ENCODE measurements around the gene MGRN1.

Gene MGRN1

GRCh38 chr16:4614571-4615383, 9.8 kb upstream of the MGRN1 start, which contains the start of gene UBALD1 (continued):
- TF ChIP-seq GLIS2 (tag by site-specific recombination; IDR thresholded peaks at IDR 0.05): peak; percentile 95
- TF ChIP-seq AEBP2 (tag by site-specific recombination; IDR thresholded peaks at IDR 0.05; ENCODE audit: borderline replicate concordance): no peak
- peak; percentile 52; the same call in 1 of the 2 replicates for TF ChIP-seq ZNF394 (tag by site-specific recombination; IDR thresholded peaks at IDR 0.05; ENCODE audit: borderline replicate concordance)
- no peak; the same call in 1 of the 2 replicates for TF ChIP-seq ZNF704 (tag by site-specific recombination; IDR thresholded peaks at IDR 0.05)
- peak; percentile 100 for TF ChIP-seq ZBTB8A (tag by site-specific recombination; IDR thresholded peaks at IDR 0.05)
- peak; percentile 94 for TF ChIP-seq ZBTB17 (tag by site-specific recombination; IDR thresholded peaks at IDR 0.05)
- no peak for TF ChIP-seq ZNF138 (tag by site-specific recombination; IDR thresholded peaks at IDR 0.05; ENCODE audit: borderline replicate concordance)
- TF ChIP-seq HIC1 (tag by site-specific recombination; IDR thresholded peaks at IDR 0.05): peak; percentile 99
- TF ChIP-seq ZNF341 (tag by site-specific recombination; IDR thresholded peaks at IDR 0.05; ENCODE audit: low read depth): no peak
- no peak for TF ChIP-seq ZBTB49 (tag by site-specific recombination; IDR thresholded peaks at IDR 0.05; ENCODE audit: low read depth)
- TF ChIP-seq ZNF324 (tag by site-specific recombination; IDR thresholded peaks at IDR 0.05): peak; percentile 49; the same call in 1 of the 2 replicates
- TF ChIP-seq KLF1 (tag by site-specific recombination; IDR thresholded peaks at IDR 0.05): peak; percentile 84
- no peak for TF ChIP-seq ZNF645 (tag by site-specific recombination; IDR thresholded peaks at IDR 0.05)

- Histone ChIP-seq H3K27ac (ENCODE audit: extremely low read depth, low read depth, low read length) (peak overlapping the region; percentile 95), H3K4me3 (ENCODE audit: low read depth, low read length) (peak overlapping the region; percentile 26), H3K36me3 (ENCODE audit: control insufficient read depth in 2 of 2, insufficient read depth in 1 of 2, low read length in 2 of 2) (no peaks in the 10 kb centered on the region), H3K9me3 (ENCODE audit: control insufficient read depth, insufficient read depth, low read depth, low read length) (no peaks in the 10 kb centered on the region), H3K4me1 (ENCODE audit: control insufficient read depth, insufficient read depth, low read length) (no peaks in the 10 kb centered on the region; the same call in 1 of the 2 replicates)
- POLR2A ChIA-PET: interaction anchor here (0.5 to 3.6 kb wide), 6 partner anchors 9 to 123 kb away, joined by 3 to 31 read pairs (median 5); partner anchors contain the start of genes ANKS3, CDIP1, DNAAF8 and MGRN1
- CTCF ChIA-PET: interaction anchor here (1.2 kb wide), 1 partner anchor 9 kb away, joined by 8 read pairs; the partner anchor contains the start of gene MGRN1
- TF ChIP-seq ZNF239 (tag by site-specific recombination; IDR thresholded peaks at IDR 0.05) (no peak), INSM2 (tag by site-specific recombination; IDR thresholded peaks at IDR 0.05) (no peak), ZNF629 (tag by site-specific recombination; IDR thresholded peaks at IDR 0.05) (no peak), ZBTB21 (tag by site-specific recombination; IDR thresholded peaks at IDR 0.05) (no peak), HIC1 (tag by site-specific recombination; IDR thresholded peaks at IDR 0.05) (0 out of 2 replicates have a peak, but pooled peaks have one; percentile 62), ZSCAN23 (tag by site-specific recombination; IDR thresholded peaks at IDR 0.05) (0 out of 2 replicates have a peak, but pooled peaks have one; percentile 8), ZNF335 (tag by site-specific recombination; conservative IDR thresholded peaks at IDR 0.05) (no peak), ZNF292 (tag by site-specific recombination; IDR thresholded peaks at IDR 0.05; ENCODE audit: borderline replicate concordance, low read depth) (no peak)
Observed at GRCh38 chr16:4615384-4616046, 9.1 kb upstream of the MGRN1 start.
